GM23248 (cell line): ENCODE results near the gene SLC25A34.

Experiments
- EZH2 ChIP-seq: fragments of 200-600 bp; sonication (generic); IDR thresholded peaks from 2 replicates; pipeline ENCODE4 v1.6.1; 2018; ENCODE audit warnings: antibody characterized with exemption, mild to moderate bottlenecking; ENCODE audit not compliant: insufficient read depth, poor library complexity, severe bottlenecking
- EZH2phosphoT487 ChIP-seq: fragments of 200-600 bp; sonication (generic); IDR thresholded peaks from 2 replicates; pipeline ENCODE4 v1.6.1; 2018; ENCODE audit warnings: antibody characterized with exemption, moderate library complexity, mild to moderate bottlenecking, low read depth; ENCODE audit not compliant: insufficient read depth

GRCh38 chr1:15734296-15734695, 1.8 kb upstream of the SLC25A34 start:
- TF ChIP-seq EZH2 (no peak), EZH2phosphoT487 (no peak)
